ENCODE results near the gene RANBP3. TPM values are rescaled to one million over a fixed set of nuclear protein-coding genes. Genes with fewer than 3 reads are reported as not detected.
"Not testable (repeated sequence)": the region's sequence is repeated elsewhere in the genome, so short reads cannot be mapped to it uniquely, and the experiment has no call there.

The RANBP3 gene
- polyA plus RNA-seq (2013) = 85.2 and 95.7 TPM in 2 replicates

- peaks cover 7 to 8% of the 10 kb centered on the region in 2 experiments for H3K36me3 ChIP-seq (ENCODE audit: control insufficient read depth in 1 of 2, insufficient read depth in 2 of 2, low read length in 2 of 2)
- no CpG with 5 or more reads among the region's 88 CpGs for WGBS (ENCODE audit: extremely low coverage, insufficient coverage, insufficient read length)
- H2AFZ ChIP-seq (ENCODE audit: insufficient read depth, low read length, poor library complexity) = peak within 1 kb of the TSS; percentile 78
These were observed at the start of gene RANBP3 for GRCh38 chr19:5977785-5978605. Gene RANBP3, minus strand, starts transcription at chr19:5978140. Its CDS starts 58 bp downstream, at chr19:5978082.

DNA sequence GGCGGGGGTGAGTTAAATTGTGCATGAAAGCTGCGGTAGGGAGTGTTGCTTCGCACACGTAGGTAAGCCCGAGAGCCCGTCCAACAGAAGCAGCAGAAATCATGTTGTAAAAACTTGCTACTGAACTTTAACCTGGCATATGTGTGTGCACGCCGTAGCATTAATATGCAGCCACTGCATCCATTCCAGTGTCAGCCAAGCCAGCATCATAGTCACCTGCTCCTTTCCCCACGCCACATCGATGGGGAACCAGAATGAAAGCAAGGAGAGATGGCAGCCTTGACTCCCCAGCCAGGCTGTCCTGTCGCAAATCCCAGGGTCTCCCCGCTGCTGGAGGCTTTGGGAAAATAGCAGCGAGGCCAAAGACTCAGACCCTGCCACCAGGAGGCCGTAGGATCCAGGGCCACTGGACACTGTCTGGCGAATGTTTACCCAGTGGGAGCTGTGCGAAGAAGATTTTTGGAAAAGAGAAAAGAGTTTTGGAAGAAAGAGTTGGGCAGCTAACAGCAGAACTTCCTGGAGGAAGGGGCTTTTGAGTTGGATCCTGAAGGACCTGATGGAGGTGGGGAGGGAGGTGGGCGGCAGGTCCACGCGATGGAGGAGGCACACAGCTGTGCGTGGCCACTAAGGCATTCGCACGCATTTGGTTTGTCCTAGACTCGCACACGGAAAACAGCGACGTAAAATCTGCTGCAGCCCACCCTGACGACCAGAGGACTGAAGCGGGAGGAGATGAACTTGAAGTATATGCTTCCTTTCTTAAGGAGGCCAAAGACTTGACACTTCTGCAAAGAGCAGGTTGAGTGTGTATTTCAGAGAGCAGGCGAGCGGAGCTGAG lies 48.7 kb upstream of the RANBP3 start:
- WGBS (ENCODE audit: extremely low coverage, insufficient coverage, insufficient read length) = 83% methylated on average over 1 of the region's 30 CpGs
- H4K91ac ChIP-seq (ENCODE audit: low read depth, low read length) = no peak overlapping the region

More at GRCh38 chr19:5977785-5978605, at the start of gene RANBP3:
- peak within 1 kb of the TSS; percentile 91 for H4K91ac ChIP-seq (ENCODE audit: low read depth, low read length)
- DNase-seq = peak; percentile 100
- peak within 1 kb of the TSS; percentile 99 for H3K9ac ChIP-seq (ENCODE audit: low read length)
- peak within 1 kb of the TSS; percentile 87 for H3K14ac ChIP-seq (ENCODE audit: low read length)
- peak within 1 kb of the TSS; percentile 96 for H3K4ac ChIP-seq (ENCODE audit: low read depth, low read length)
- H3K27me3 ChIP-seq (ENCODE audit: insufficient read depth, low read length) = no peaks in the 10 kb centered on the region
- H3K4me1 ChIP-seq (ENCODE audit: control insufficient read depth in 1 of 2, insufficient read depth in 2 of 2, low read length in 2 of 2) = peaks cover 8 to 19% of the 10 kb centered on the region in 2 experiments
- peak within 1 kb of the TSS; percentile 78 for H2BK120ac ChIP-seq (ENCODE audit: insufficient read depth, low read length, poor library complexity)
- H3K79me2 ChIP-seq (ENCODE audit: control insufficient read depth, insufficient read depth, low read length, poor library complexity) = peaks cover 25% of the 10 kb centered on the region
- peak within 1 kb of the TSS; percentile 87 for H3K18ac ChIP-seq (ENCODE audit: low read length)
- peaks cover 6% of the 10 kb centered on the region for H3K79me1 ChIP-seq (ENCODE audit: low read length)
- H2BK12ac ChIP-seq (ENCODE audit: low read length) = no peak within 1 kb of the TSS
- peak within 1 kb of the TSS; percentile 99 for H3K4me3 ChIP-seq (ENCODE audit: low read depth, low read length)
- peak within 1 kb of the TSS; percentile 82 for H3K27ac ChIP-seq (ENCODE audit: low read depth, low read length)
- peaks cover 2% of the 10 kb centered on the region for H3K9me3 ChIP-seq (ENCODE audit: insufficient read depth, low read depth, low read length)
- no peak within 1 kb of the TSS for H3K23ac ChIP-seq (ENCODE audit: low read length)
- peak within 1 kb of the TSS; percentile 45 for H2AK5ac ChIP-seq (ENCODE audit: low read length)
- H4K8ac ChIP-seq (ENCODE audit: low read depth, low read length) = peak within 1 kb of the TSS; percentile 95
- peak within 1 kb of the TSS; percentile 96 for H3K4me2 ChIP-seq (ENCODE audit: low read length)
- H2BK5ac ChIP-seq (ENCODE audit: low read depth, low read length, poor library complexity) = peak within 1 kb of the TSS; percentile 68
- H4K12ac ChIP-seq (ENCODE audit: low read depth, low read length) = peak within 1 kb of the TSS; percentile 86

DNA sequence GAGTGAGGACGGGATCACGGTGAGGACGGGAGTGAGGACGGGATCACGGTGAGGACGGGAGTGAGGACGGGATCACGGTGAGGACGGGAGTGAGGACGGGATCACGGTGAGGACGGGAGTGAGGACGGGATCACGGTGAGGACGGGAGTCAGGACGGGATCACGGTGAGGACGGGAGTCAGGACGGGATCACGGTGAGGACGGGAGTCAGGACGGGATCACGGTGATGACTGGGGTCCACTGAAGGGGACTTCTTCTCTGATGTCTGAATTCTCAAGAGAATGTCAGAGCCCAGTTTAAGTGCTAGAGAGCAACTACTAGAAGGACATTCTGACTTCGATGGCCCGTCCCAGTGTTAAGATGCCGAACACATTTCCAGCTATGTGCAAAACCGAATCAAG lies 46.8 kb upstream of the RANBP3 start:
- DNase-seq; H2BK5ac ChIP-seq (ENCODE audit: low read depth, low read length, poor library complexity); H3K9ac ChIP-seq (ENCODE audit: low read length); H3K36me3 ChIP-seq (ENCODE audit: control insufficient read depth in 1 of 2, insufficient read depth in 2 of 2, low read length in 2 of 2); H3K18ac ChIP-seq (ENCODE audit: low read length); H3K79me2 ChIP-seq (ENCODE audit: control insufficient read depth, insufficient read depth, low read length, poor library complexity); H3K14ac ChIP-seq (ENCODE audit: low read length); H3K4ac ChIP-seq (ENCODE audit: low read depth, low read length); H3K27ac ChIP-seq (ENCODE audit: low read depth, low read length); H3K23ac ChIP-seq (ENCODE audit: low read length); H2BK12ac ChIP-seq (ENCODE audit: low read length); H3K27me3 ChIP-seq (ENCODE audit: insufficient read depth, low read length); H3K79me1 ChIP-seq (ENCODE audit: low read length); H2AK5ac ChIP-seq (ENCODE audit: low read length); H3K4me3 ChIP-seq (ENCODE audit: low read depth, low read length); H3K4me2 ChIP-seq (ENCODE audit: low read length); H4K91ac ChIP-seq (ENCODE audit: low read depth, low read length); H4K8ac ChIP-seq (ENCODE audit: low read depth, low read length); H2BK120ac ChIP-seq (ENCODE audit: insufficient read depth, low read length, poor library complexity); H3K9me3 ChIP-seq (ENCODE audit: insufficient read depth, low read depth, low read length); H2AFZ ChIP-seq (ENCODE audit: insufficient read depth, low read length, poor library complexity); H4K12ac ChIP-seq (ENCODE audit: low read depth, low read length): not testable (repeated sequence)
- H3K4me1 ChIP-seq (ENCODE audit: control insufficient read depth in 1 of 2, insufficient read depth in 2 of 2, low read length in 2 of 2) = peaks cover 12 to 19% of the 10 kb centered on the region in 2 experiments
- WGBS (ENCODE audit: extremely low coverage, insufficient coverage, insufficient read length) = no CpG with 5 or more reads among the region's 27 CpGs

More for the DNA sequence above, 48.7 kb upstream of the RANBP3 start:
- Histone ChIP-seq H3K27me3 (ENCODE audit: insufficient read depth, low read length) (no peaks in the 10 kb centered on the region), H3K36me3 (ENCODE audit: control insufficient read depth in 1 of 2, insufficient read depth in 2 of 2, low read length in 2 of 2) (no peaks in the 10 kb centered on the region), H2BK120ac (ENCODE audit: insufficient read depth, low read length, poor library complexity) (no peak overlapping the region), H3K79me1 (ENCODE audit: low read length) (no peaks in the 10 kb centered on the region), H3K4me3 (ENCODE audit: low read depth, low read length) (no peak overlapping the region), H3K23ac (ENCODE audit: low read length) (no peak overlapping the region), H3K4me1 (ENCODE audit: control insufficient read depth in 1 of 2, insufficient read depth in 2 of 2, low read length in 2 of 2) (peaks cover 5 to 9% of the 10 kb centered on the region in 2 experiments), H2AFZ (ENCODE audit: insufficient read depth, low read length, poor library complexity) (no peak overlapping the region), H4K12ac (ENCODE audit: low read depth, low read length) (no peak overlapping the region), H3K9ac (ENCODE audit: low read length) (no peak overlapping the region), H3K9me3 (ENCODE audit: insufficient read depth, low read depth, low read length) (peaks cover 2% of the 10 kb centered on the region), H4K8ac (ENCODE audit: low read depth, low read length) (no peak overlapping the region), H3K27ac (ENCODE audit: low read depth, low read length) (no peak overlapping the region), H2BK5ac (ENCODE audit: low read depth, low read length, poor library complexity) (no peak overlapping the region), H3K79me2 (ENCODE audit: control insufficient read depth, insufficient read depth, low read length, poor library complexity) (no peaks in the 10 kb centered on the region), H3K4me2 (ENCODE audit: low read length) (no peak overlapping the region), H2BK12ac (ENCODE audit: low read length) (no peak overlapping the region), H3K18ac (ENCODE audit: low read length) (no peak overlapping the region), H3K14ac (ENCODE audit: low read length) (no peak overlapping the region), H2AK5ac (ENCODE audit: low read length) (no peak overlapping the region), H3K4ac (ENCODE audit: low read depth, low read length) (no peak overlapping the region)
- DNase-seq = no peak

DNA sequence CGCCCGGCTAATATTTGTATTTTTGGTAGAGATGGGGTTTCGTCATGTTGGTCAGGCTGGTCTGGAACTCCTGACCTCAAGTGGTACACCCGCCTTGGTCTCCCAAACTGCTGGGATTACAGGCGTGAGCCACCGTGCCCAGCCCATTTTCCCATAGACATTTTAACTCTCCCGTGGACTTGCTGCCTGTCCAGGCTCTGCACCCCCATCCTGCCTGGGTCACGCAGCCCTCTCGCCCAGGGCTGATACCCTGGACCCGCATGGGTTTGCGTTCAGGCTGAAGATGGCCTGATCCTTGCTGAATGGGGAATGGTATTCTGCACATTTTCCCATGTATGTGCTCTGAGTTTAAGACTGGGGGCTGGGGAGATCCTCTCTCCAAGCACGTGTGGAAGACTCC lies 46.0 kb upstream of the RANBP3 start:
- Histone ChIP-seq H3K9ac (ENCODE audit: low read length) (no peak overlapping the region), H3K27ac (ENCODE audit: low read depth, low read length) (no peak overlapping the region), H3K36me3 (ENCODE audit: control insufficient read depth in 1 of 2, insufficient read depth in 2 of 2, low read length in 2 of 2) (no peaks in the 10 kb centered on the region), H2AK5ac (ENCODE audit: low read length) (no peak overlapping the region), H3K4me3 (ENCODE audit: low read depth, low read length) (no peak overlapping the region), H3K18ac (ENCODE audit: low read length) (no peak overlapping the region), H3K4ac (ENCODE audit: low read depth, low read length) (no peak overlapping the region), H2BK120ac (ENCODE audit: insufficient read depth, low read length, poor library complexity) (no peak overlapping the region), H3K4me2 (ENCODE audit: low read length) (no peak overlapping the region), H3K79me2 (ENCODE audit: control insufficient read depth, insufficient read depth, low read length, poor library complexity) (no peaks in the 10 kb centered on the region), H4K91ac (ENCODE audit: low read depth, low read length) (no peak overlapping the region), H4K12ac (ENCODE audit: low read depth, low read length) (no peak overlapping the region), H2BK5ac (ENCODE audit: low read depth, low read length, poor library complexity) (no peak overlapping the region), H3K23ac (ENCODE audit: low read length) (no peak overlapping the region), H3K79me1 (ENCODE audit: low read length) (peaks cover 2% of the 10 kb centered on the region), H4K8ac (ENCODE audit: low read depth, low read length) (no peak overlapping the region), H2AFZ (ENCODE audit: insufficient read depth, low read length, poor library complexity) (no peak overlapping the region), H3K4me1 (ENCODE audit: control insufficient read depth in 1 of 2, insufficient read depth in 2 of 2, low read length in 2 of 2) (peaks cover 15 to 21% of the 10 kb centered on the region in 2 experiments), H3K9me3 (ENCODE audit: insufficient read depth, low read depth, low read length) (peaks cover 2% of the 10 kb centered on the region), H2BK12ac (ENCODE audit: low read length) (no peak overlapping the region), H3K27me3 (ENCODE audit: insufficient read depth, low read length) (no peaks in the 10 kb centered on the region), H3K14ac (ENCODE audit: low read length) (no peak overlapping the region)
- WGBS (ENCODE audit: extremely low coverage, insufficient coverage, insufficient read length) = no CpG with 5 or more reads among the region's 12 CpGs
- DNase-seq = peak; percentile 22 to 47

All from trophoblast cell (in vitro differentiated cells and primary cell).